Measurements from ENCODE around the gene BTN3A1.
"Not testable (repeated sequence)": the region's sequence is repeated elsewhere in the genome, so short reads cannot be mapped to it uniquely, and the experiment has no call there.

The BTN3A1 gene

DNA sequence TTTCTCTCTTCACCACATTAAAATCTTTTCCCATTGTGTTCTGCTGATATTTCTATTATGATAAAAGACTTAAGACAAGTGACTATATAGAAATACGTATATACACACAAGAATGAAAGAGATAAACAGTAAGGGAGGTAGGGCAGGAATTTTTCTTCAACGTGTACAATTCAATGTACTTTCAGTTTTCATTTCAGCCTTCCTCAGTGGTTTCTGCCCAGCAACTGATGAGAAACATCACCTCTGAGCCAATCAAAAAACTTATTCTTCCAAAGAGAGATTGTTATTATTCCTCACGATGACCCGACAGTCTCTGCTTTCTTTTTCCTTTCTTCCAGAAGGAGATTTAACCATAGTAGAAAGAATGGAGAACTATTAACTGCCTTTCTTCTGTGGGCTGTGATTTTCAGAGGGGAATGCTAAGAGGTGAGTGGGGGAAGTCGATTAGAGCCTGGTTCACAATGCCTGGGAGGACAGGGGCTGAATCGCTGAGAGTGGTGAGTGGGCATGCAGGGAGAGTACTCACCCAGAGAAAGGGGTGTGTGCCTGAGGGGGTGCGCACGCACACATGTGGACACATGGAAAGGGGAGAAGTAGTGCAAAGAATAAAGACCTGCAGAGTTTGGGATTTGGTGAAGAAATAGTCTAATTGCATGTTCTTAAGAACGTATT lies at the start of gene BTN3A1:
Gene BTN3A1, plus strand, starts transcription at position 289 of the 672 bp plus-strand sequence. CDS start 3,289 bp downstream, outside the sequence.
- peak; percentile 88 for DNase-seq

DNA sequence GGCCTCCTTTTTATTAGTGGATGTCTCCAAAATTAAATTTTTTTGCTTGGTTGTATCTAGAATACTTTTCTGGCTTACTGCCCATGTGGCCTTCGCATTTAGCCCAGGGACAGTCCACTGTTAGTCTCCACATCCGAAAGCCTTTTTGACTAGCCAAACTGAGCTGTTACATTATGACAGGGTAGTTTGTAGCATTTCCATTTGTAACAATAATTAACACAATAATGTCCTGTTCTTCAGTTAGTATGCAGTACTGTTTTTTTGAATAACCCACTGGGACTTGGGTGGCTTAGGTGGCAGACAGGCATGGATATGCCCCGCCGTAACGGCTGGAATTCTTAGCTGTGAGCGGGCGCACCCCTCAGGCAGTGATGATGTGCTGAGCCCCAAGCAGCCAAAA lies 49.8 kb upstream of the BTN3A1 start:
- DNase-seq: no peak

DNA sequence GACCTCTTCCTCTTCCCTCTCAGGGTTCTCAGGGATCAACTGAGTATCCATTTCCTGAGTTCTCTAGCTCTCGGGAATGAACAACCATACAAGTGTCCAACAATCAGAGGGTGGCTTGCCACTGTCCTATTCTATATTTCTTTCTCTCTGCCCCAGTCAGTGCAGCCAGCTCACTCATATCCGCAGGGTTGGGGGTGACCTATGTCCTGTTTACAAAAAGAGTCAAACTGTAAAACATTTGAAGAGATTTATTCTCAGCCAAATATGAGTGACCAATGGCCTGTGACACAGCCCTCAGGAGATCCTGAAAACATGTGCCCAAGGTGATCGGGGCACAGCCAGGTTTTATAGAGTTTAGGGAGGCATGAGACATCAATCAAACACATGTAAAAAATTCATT lies 47.9 kb upstream of the BTN3A1 start:
- no peak for DNase-seq

DNA sequence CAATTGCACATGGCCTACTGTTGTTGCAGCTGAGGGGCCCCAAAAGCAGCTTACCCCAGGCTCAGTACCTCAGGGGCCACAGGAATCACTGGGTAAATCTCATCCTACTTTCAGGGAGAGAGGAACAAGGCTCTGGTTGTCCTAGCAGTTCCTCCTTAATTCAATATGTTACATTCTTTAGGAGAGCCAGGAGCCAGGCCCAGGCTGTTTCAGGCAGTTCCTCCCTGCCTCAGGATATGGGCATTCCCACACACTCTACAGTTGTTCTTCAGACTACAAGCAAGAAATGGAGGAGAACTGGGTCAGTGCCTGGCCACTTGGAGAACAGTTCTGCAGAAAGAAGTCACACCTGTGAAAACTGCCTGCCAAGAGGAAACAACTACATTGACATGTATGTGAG lies 46.7 kb upstream of the BTN3A1 start:
- DNase-seq: no peak

DNA sequence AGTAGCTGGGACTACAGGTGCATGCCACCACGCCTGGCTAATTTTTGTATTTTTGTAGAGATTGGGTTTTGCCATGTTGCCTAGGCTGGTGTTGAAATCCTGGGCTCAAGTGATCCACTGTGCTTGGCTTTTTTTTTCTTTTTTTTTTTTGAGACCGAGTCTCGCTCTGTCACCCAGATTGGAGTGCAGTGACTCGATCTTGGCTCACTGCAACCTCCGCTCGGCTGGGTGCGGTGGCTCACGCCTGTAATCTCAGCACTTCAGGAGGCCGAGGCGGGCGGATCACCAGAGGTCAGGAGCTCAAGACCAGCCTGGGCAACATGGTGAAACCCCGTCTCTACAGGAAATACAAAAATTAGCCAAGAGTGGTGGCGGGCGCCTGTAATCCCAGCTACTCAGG lies 44.5 kb upstream of the BTN3A1 start:
- not testable (repeated sequence) for DNase-seq

DNA sequence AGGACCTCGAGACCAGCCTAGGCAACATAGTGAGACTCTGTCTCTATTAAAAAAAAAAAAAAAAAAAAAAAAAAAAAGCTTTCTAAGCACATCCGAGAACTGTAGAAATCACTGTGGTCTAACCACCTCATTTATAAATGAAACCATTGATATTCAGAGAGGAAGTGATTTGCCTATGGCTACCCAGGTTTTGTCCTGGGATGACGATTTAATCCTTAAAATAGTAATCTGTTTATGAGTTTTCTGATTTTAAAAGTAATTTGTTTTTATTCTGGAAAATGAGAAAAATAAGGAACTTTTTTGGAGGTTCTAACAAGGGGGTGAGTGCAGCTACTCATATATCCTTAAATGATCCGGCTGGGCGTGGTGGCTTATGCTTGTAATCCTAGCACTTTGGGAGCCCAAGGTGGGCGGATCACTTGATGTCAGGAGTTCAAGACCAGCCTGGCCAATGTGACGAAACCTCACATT lies 43.5 kb upstream of the BTN3A1 start:
- DNase-seq: peak; percentile 43

DNA sequence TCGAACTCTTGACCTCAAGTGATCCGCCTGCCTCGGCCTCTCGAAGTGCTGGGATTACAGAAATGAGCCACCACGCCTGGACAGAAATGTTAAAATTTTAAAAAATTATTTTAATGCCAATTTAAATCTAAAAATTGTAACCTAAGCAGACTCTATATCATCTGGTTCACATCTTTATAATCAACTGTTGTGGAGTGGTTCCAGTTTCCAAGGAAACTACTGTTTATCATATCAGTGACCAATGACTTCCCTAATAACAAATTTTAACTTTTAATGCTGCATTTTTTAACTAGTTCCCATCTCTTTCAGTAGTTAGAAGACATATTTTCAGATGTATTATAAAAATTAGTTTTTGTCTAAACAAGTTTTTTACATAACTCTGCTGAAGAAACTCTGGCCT lies 42.3 kb upstream of the BTN3A1 start:
- DNase-seq: no peak

DNA sequence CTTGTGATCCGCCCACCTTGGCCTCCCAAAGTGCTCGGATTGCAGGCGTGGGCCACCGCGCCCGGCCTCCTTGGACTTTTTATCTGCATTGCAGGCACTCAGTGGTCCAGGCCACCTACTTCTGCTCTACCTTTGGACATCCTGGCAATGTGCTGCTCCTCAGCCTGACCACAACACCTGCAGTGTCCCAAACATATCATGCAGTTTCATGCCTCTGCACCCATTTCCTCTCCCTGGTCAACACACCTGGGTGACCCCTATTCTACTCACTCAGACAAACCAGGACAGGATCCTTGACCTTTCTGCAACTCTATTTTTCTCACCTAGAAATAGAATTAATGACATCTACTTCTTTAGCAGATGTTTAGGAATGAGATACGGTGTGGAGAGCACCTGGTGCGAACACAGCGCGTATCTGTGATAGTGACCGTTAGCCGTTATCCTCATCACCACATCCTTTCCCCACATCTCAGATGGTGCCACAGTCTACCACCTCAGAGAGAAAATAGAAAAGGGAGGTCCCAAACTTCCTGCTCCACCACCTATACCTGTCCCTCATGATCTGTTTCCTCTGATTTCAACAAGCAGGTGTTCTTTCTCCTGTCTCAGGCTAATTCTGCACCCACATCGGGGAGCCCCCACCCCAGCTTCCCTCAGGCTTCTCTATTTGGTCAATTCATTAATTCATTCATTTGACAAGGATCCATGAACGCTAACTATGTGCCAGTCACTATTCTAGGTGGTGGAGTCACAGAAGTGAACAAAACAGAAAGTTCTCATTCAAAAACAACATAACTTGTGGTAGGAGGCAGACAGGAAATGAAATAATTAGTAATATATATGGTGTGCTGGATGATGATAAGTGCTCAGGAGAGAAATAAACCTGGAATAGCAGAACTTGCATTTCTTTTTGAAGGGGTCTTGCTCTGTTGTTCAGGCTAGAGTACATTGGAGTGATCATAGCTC lies 41.3 kb upstream of the BTN3A1 start:
- peak; percentile 48 for DNase-seq

DNA sequence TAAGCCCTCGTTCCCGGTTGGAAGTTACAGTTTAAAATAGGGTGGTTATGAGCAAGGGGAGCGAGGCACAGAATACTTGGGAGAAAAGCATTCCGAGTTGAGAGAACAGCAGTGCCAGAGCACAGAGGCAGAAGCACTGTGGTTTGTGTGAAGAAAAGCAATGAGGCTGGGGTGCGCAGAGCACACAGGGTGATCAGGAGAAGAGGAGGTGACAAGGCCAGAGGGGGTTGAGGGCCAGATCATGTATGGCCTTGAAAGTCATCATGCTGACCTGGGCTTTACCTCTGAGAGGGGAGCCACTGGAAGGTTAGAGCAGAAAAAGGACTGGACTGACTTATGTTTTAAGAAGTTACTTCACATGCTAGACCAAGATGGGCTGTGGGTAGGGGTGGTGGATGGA lies 40.5 kb upstream of the BTN3A1 start:
- DNase-seq: no peak

DNA sequence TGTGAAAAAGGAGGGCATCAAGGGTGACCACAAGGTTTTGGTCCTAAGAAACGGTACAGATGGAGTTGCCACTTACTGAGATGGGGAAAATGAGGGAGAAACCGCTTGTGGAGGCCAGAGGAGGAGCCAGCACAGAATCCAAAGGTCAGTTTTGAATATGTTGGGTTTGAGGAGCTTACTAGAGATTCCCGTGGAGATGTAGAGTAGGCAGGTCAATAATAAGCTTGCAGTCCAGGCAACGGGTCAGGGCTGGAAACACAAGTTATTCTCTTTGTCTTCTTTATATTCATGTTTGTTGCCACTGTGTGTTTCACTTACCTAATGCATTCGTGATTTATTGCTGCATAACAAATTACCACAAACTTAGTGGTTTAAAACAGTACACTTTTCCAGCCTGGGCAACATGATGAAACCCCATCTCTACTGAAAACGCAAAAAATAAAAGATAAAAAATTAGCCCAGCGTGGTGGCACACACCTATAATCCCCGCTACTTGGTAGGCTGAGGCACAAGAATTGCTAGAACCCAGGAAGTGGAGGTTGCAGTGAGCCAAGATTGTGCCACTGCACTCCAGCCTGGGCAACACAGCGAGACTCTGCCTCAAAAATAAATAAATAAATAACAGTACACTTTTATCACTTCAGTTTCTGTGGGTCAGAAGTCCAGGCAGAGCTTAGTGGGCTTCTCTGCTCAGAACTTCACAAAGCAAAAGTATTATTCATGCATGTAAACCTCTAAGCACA lies 39.8 kb upstream of the BTN3A1 start:
- no peak for DNase-seq

DNA sequence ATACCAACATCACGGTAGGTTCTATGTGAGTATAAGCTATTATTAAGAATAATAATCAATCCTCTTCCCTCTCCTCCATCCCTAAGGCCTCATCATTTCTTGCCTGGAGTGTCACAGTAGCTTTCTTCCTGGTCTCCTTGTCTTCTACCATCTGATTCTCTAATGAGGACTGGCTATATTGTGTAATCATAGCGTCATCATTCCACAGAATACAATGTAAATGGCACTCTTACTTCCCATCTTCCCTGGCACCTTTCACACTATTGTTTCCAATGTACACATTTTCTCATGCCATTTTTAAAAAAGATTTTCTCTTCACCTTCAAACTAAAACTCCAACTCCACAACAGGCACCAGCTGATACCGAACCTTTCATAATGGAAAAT lies 39.2 kb upstream of the BTN3A1 start:
- DNase-seq: no peak

DNA sequence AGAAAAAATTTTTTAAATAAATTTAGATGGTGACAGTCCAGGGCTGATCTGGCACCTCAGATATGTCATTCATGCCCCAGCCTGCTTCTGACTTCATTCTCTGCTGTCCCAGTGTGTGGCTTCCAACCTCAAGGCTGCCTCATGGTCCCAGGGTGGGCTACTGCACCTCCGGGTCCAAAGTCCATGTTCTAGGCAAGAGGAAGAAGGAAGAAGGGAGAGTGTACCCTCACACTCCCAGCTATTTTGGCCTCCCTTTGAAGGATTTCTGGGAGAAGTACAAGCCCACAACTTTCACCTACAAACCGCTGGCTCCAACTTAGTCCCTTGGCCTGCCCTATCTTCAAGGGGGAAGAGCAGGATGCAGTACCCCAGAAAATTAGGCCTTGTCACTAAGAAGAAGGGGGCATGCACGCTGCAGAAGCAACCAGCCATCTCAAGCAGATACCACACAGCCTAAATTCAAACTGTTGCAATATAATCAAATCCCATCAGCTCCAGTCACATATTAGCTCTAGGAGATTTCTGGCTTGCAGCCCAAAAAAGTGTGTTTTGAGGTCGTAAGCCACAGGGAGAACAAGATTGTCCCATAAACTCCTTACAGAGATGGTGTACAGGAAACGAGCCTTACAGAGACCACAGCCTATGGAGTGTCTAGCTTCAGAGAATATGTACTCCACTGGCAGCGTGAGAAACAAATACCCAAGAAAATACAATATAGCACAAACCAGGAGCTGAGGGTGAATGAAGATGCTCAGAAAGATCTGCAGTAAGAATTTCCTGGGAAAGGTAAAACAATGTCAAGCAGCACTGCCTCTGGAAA lies 38.0 kb upstream of the BTN3A1 start:
- peak; percentile 39 for DNase-seq

DNA sequence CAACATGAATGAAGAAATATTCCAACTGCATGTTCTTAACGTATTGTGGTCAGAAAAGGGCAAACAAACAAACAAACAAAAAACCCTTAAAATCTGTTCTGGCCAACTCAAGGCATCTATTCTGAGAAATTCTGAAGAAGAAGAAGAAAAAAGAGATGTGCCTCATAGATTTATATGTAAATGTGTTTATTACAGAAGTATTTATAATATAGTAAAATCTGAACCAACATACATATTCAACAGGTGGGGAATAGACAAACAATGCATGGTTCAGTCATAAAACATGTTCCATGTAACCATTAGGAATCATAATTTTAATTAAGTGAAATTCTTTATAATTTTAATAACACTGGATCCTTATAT lies 36.5 kb upstream of the BTN3A1 start:
- DNase-seq: no peak

DNA sequence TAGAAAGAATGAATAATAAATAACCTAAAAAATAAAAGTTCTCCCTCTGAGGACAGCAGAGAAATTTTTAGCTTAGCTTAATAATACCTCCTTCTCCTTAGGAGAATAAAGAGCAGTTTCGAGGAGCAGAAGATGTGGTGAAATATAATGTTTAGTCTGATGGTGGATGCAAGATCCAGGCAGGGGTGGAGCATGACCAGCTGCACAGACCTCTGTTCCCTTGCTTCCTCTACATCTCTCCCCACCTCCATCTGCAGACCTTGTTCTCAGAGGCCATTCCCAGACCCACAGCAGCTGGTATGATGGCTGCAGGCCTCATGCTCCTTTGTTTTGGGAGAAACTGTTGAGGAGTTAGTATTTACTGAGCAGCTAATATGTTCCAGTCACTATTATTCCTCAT lies 35.6 kb upstream of the BTN3A1 start:
- no peak for DNase-seq

DNA sequence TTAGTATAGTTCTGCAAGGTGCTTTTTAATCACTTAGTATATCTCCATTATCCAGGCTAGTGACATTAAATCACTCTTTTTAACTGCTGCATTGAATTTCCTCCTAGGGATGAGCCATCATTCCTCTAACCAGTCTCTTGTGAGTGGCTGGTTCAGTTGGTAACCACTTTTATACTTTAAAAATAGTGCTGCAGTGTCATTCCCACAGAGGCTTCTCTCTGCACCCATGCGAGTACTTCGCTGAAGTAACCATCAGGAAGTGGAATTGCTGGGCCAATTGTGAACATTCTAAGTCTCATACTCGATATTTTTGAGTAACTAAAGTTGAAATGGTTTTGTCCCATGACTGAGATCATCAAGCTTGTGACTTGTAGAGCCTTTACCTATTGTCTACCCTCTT lies 35.0 kb upstream of the BTN3A1 start:
- peak; percentile 27 for DNase-seq

DNA sequence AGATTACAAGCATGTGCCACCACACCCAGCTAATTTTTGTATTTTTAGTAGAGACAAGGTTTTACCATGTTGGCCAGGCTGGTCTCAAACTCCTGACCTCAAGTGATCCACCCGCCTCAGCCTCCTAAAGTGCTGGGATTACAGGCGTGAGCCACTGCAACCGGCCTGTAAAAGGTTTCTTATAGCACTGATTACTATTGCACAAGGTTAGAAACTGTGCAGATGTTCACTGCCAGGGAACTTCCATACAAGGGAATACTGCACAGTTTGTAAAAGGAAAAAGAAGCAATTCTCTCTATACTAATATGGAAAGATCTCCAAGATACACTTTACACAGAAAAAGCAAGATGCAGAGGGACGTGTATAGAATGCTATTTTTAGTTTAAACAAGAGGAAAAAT lies 30.3 kb upstream of the BTN3A1 start:
- not testable (repeated sequence) for DNase-seq

DNA sequence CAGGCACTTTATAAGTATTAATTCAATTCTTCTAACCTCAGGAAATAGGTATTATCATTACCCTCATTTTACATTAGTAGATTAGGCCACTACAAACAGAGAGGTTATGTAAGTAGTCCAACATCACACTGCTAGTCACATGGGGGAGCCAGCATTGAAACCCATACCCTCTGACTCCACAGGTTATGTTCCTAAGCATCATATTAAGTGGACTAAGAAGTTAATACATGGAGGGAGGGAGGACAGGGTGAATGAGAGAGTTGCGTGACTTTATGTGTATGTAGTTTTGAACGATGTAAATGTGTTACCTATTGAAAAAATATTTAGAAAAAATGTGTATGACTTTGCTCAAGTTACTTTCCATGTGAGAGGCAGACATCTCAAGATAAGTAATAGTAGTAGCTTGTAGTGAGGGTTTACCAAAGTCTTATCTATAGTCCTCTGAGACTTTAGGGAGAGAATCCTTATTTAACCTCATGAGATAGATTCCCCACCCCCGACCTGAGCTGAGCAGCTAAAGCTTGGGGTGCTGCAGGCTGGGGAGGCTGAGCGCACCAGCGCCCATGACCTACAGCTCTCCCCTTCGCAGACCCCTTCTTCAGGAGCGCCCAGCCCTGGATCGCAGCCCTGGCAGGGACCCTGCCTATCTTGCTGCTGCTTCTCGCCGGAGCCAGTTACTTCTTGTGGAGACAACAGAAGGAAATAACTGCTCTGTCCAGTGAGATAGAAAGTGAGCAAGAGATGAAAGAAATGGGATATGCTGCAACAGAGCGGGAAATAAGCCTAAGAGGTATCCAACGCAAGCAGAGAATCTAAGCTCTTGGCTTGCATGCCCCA lies 29.5 kb upstream of the BTN3A1 start:
- DNase-seq: no peak

DNA sequence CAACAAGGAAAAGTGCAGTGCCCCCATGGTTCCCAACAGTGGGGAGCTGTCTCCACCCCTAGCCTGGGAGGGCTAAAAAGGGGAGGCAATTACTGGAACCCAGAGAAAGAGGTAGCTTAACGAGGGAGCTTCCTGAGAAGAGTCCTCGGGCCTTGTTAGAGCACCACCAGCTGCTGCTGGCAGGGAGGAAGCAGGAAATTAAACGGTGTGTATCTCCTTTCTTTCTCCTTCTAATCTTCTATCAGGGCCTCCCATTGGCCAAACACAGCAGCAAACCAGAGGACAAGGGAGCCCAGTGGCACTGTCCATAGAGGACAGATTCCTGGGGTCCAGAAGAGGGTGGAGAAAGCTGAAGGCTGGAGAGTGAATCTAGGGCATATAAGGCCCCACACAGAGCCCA lies 26.8 kb upstream of the BTN3A1 start:
- no peak for DNase-seq

DNA sequence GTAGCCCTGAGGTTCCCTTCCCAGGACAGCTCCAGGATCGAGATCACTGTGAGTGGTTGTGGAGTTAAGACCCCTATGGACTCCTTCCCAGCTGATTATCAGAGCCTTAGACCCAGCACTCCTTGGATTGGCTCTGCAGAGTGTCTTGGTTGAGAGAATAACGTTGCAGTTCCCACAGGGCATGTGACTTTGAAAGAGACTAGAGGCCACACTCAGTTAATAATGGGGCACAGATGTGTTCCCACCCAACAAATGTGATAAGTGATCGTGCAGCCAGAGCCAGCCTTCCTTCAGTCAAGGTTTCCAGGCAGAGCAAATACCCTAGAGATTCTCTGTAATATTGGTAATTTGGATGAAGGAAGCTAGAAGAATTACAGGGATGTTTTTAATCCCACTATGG lies 24.4 kb upstream of the BTN3A1 start:
- DNase-seq: no peak

DNA sequence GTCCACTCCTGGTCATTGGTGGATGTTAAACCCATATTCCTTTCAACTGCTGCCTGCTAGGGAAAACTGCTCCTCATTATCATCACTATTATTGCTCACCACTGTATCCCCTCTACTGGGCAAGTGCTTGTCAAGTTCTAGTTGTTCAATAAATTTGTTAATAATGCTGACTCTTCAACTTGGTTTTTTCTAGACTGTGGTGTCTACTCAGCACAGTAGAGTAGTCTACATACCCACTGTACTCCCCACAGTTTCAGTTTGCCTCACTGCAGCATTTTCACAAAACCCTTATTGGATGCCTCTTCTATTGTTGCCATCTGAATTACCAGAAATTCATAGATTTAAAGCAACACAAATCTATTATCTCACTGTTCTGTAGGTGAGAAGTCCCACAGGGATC lies 23.9 kb upstream of the BTN3A1 start:
- DNase-seq: not testable (repeated sequence)

DNA sequence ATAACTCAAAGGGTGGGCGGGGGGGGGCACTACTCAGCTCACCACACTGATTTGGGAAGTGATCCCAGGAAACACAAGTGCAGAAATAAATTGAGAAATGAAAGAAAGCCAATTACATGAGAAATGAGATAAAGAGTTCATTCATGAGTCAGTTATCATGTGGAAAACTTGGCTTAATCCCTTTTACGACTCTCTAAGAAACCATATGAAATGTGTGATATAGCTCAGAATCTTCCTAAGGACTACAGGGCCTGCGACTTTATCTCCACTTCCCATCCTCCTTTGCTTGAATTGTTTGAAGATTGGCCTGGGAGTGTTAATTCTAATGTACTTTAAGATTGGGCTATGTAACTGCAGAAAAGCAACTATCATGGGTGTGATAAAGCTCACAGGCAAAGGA lies 22.8 kb upstream of the BTN3A1 start:
- no peak for DNase-seq

DNA sequence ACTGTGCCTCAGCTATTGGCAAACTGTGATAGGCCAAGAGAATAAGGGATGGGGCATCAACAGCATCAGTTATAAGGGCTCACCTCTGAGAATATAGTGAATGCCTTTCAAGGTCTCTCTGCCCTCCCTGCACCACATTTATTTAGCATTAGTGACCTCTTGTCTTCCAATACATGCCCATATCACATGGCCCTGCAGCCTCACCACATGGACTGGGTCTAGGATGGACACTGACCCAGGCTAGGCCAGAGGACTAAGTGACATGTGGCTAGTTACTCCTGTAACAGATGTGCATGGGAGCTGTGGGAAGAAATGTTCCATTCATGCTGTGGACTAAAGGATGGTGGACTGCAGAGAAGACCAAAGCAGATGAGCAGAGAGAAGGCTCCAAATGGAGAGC lies 22.3 kb upstream of the BTN3A1 start:
- DNase-seq: no peak
